Measurements from ENCODE around the gene COL20A1. TPM values are rescaled to one million over a fixed set of nuclear protein-coding genes. Genes with fewer than 3 reads are reported as not detected.

Gene COL20A1
- total and polyA plus RNA-seq, 7 experiments from 2014 or later: 0.08 TPM; not detected in 6

DNA sequence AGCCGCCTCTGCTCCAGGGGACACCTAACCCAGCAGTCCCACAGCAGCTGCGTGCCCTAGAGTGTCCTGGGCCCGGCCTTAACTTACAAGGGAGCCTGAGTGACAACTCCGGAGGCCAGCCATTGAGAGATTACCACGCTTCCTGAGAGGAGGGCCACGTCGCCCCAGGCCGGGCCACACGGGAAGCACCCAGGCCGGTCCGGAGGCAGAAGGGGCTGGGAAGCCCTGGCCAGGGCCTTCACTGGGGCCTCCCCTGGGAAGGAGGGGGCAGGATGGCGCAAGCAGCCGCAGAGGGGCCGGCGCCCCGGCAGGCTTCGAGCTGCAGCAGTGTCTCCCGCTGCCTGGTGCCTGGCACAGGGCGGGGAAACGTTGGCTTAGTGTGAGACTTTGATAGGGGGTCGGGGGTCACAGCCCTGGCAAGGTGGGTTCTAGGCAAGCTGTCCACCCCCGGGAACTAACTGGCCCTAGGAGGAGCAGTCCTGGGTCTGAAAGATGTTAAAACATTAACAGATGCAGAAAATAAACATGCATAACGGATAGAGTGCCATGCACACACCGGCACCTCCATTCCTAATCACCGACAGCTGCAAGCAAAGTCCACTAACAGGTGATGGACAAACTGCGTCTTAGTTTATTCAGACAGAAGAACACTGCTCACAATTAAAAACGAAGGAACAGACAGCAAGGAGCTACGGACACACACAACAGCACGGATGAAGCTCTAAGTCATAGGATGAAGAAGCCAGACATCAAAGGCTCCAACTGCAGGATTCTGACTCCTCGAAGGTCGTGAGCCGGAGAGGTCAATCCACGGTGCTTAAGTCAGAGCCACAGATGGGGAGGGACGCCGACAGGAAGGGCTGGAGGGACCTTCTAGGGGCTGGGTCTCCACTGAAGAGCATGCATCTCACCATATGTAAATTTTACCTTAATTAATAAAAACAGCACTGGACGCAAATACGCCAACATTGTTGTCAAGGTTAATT, 50.8 kb downstream of the COL20A1 start:
- CTCF ChIA-PET: no interaction called here
- H3K36me3 ChIP-seq (ENCODE audit: control insufficient read depth in 2 of 3, insufficient read depth in 3 of 3, low read length in 3 of 3): no peaks in the 10 kb centered on the region
- no peaks in the 10 kb centered on the region for H3K27me3 ChIP-seq (ENCODE audit: control insufficient read depth in 2 of 2, insufficient read depth in 2 of 2, low read length in 2 of 2)
- intact Hi-C loops (cut with micrococcal nuclease): no loop called here
- no peak overlapping the region for H3K4me3 ChIP-seq (ENCODE audit: low read length)
- Mint-ChIP-seq H3K27ac (no peak overlapping the region), H3K9me3 (peaks cover 0 to 19% (median 1%) of the 10 kb centered on the region in 11 donors), H3K27me3 (peaks cover 0 to 16% (median 16%) of the 10 kb centered on the region in 5 donors), H3K4me1 (no peaks in the 10 kb centered on the region), H3K36me3 (no peaks in the 10 kb centered on the region), H3K4me3 (no peak overlapping the region)
- H3K27ac ChIP-seq (ENCODE audit: low read depth, low read length): no peak overlapping the region
- no peaks in the 10 kb centered on the region for H3K4me1 ChIP-seq (ENCODE audit: control insufficient read depth in 2 of 2, insufficient read depth in 2 of 2, low read length in 2 of 2)
- ATAC-seq (no peak), DNase-seq (no peak)
- POLR2A ChIA-PET: no interaction called here
- H3K9me3 ChIP-seq (ENCODE audit: control insufficient read depth in 2 of 3, low read length in 3 of 3): no peaks in the 10 kb centered on the region

DNA sequence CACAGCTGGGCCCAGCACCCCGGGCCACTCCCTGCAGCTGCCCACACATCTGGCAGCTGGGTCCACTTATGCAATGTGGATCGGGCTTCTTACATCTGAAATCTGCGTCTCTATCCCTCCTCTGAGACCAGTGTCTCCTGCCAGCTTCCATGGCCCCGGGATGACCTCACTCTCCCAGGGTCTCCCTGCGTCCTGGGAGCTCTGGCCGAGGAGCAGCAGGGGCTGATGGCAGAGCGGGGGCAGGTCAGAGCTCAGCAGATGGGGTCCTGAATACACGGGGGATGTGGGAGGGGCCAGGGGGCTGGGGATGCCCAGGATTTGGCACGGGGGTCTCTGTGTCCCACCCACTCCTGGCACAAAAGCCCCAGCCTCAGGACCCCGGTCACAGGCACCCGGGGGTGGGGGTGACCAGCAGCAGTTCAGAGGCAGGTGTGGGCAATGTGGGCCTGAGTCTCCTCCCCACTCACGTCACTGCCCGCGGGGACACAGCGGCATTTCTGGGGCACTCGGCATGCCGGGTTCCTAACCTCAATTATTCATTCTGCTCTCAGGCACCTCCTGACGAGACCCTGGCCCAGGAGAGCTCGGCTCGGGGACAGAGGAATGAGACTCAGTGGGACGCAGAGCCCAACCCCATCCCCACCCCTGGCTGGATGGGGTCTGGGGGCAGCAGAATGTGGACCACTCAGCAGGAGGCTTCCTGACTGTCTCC, 51.8 kb downstream of the COL20A1 start:
- CTCF ChIA-PET: no interaction called here
- Histone ChIP-seq H3K27me3 (ENCODE audit: control insufficient read depth in 2 of 2, insufficient read depth in 2 of 2, low read length in 2 of 2) (no peaks in the 10 kb centered on the region), H3K4me3 (ENCODE audit: low read length) (no peak overlapping the region), H3K9me3 (ENCODE audit: control insufficient read depth in 2 of 3, low read length in 3 of 3) (no peaks in the 10 kb centered on the region), H3K36me3 (ENCODE audit: control insufficient read depth in 2 of 3, insufficient read depth in 3 of 3, low read length in 3 of 3) (no peaks in the 10 kb centered on the region), H3K4me1 (ENCODE audit: control insufficient read depth in 2 of 2, insufficient read depth in 2 of 2, low read length in 2 of 2) (no peaks in the 10 kb centered on the region), H3K27ac (ENCODE audit: low read depth, low read length) (no peak overlapping the region)
- POLR2A ChIA-PET: no interaction called here
- Mint-ChIP-seq H3K36me3 (no peaks in the 10 kb centered on the region), H3K27me3 (peaks cover 0 to 16% (median 10%) of the 10 kb centered on the region in 5 donors), H3K4me1 (no peaks in the 10 kb centered on the region), H3K4me3 (no peak overlapping the region), H3K27ac (no peak overlapping the region), H3K9me3 (peaks cover 0 to 12% (median 0%) of the 10 kb centered on the region in 11 donors)
- DNase-seq: no peak
- ATAC-seq: no peak
- intact Hi-C loops (cut with micrococcal nuclease): no loop called here

DNA sequence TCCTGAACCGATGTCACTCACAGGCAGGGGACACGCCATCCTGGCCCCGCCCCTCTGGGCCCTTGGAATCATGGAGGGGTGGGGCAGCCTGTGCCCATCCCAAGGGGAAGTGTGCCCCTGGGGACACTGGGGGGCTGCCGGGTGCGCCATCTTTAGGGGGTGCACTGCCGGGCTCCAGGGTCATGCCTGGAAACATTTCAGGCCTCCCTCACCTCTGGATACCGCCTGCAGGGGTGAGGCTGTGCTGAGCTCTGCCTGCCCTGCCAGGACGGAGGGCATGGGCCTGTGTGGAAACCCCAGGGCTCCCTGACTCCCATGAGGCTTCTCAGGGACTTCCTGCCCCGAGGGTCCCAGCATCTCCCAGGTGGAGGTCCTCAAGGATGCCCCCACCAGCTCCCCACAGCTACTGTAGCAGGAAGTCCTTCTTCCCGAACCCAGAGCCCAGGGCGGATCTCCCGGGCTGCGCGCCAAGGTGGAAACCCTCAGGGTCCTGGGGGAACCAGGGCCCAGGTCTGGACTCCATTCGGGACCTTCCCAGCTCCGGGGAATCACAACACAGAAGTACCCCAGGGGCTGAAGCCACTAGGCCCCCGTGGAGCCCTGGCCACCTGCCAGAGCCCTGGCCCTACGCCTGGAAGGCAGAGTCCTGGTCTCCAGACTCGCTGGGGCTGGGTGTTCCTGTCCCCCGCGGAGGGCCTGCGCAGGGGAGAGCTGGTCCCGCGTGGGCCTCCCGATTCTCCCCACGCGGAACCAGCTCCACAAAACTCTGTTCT, 52.5 kb downstream of the COL20A1 start:
- H3K27ac Mint-ChIP-seq: no peak overlapping the region
- ChIA-PET POLR2A (no interaction called here), CTCF (no interaction called here)
- Histone ChIP-seq H3K9me3 (ENCODE audit: control insufficient read depth in 2 of 3, low read length in 3 of 3) (no peaks in the 10 kb centered on the region), H3K27me3 (ENCODE audit: control insufficient read depth in 2 of 2, insufficient read depth in 2 of 2, low read length in 2 of 2) (no peaks in the 10 kb centered on the region), H3K27ac (ENCODE audit: low read depth, low read length) (no peak overlapping the region), H3K36me3 (ENCODE audit: control insufficient read depth in 2 of 3, insufficient read depth in 3 of 3, low read length in 3 of 3) (no peaks in the 10 kb centered on the region), H3K4me3 (ENCODE audit: low read length) (no peak overlapping the region), H3K4me1 (ENCODE audit: control insufficient read depth in 2 of 2, insufficient read depth in 2 of 2, low read length in 2 of 2) (no peaks in the 10 kb centered on the region)
- peaks cover 0 to 3% (median 0%) of the 10 kb centered on the region in 5 donors for H3K36me3 Mint-ChIP-seq
- no peaks in the 10 kb centered on the region for H3K4me1 Mint-ChIP-seq
- intact Hi-C loops (cut with micrococcal nuclease): no loop called here
- no peak overlapping the region for H3K4me3 Mint-ChIP-seq
- peaks cover 0 to 16% (median 10%) of the 10 kb centered on the region in 5 donors for H3K27me3 Mint-ChIP-seq
- DNase-seq (no peak), ATAC-seq (no peak)
- H3K9me3 Mint-ChIP-seq: peaks cover 0 to 9% (median 0%) of the 10 kb centered on the region in 11 donors

DNA sequence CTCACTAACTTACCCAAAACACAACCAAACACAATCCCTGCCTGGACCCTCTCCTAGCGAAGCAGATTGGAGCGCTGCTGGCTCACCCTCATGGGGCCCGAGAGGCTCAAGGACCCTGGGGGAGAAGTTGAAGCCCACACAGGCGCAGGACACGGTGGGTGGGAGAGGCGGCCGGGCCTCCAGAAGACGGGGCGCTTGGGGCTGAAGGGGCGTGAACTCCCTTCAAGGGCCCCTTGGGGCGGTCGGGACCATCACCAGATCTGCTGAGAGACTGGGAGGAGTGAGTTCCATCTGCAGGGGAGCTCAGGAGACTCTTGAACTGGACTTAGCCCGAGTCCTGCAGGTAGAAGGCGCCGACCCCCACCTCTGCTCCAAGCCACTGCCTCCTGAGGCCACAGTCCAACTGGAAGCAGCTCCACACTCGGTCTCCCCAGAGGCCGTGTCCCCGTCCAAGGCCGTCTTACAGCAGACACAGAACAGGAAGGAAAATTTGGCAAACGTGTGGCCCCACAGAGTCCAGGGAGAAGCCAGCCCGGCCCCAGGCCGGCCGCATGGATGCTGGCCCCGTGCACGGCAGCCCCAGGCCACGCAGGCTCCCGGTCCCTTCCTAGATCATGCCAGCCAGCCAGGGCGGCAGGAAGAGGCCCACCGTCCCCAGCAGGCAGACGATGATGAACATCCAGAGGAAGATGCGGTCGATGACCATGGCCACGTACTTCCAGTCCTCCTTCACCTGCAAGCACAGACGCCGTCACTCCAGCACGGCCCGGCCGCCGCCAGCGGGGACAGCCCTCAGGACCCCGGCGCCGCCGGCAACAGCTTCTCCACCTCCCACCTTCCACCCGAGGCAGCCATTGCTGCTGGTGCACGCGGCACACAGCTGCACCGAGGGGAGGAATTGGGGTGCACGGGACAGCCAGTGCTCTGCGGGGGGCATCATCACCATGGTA, 53.4 kb downstream of the COL20A1 start:
- Histone ChIP-seq H3K27me3 (ENCODE audit: control insufficient read depth in 2 of 2, insufficient read depth in 2 of 2, low read length in 2 of 2) (no peaks in the 10 kb centered on the region), H3K4me3 (ENCODE audit: low read length) (no peak overlapping the region), H3K4me1 (ENCODE audit: control insufficient read depth in 2 of 2, insufficient read depth in 2 of 2, low read length in 2 of 2) (no peaks in the 10 kb centered on the region), H3K36me3 (ENCODE audit: control insufficient read depth in 2 of 3, insufficient read depth in 3 of 3, low read length in 3 of 3) (no peaks in the 10 kb centered on the region), H3K27ac (ENCODE audit: low read depth, low read length) (no peak overlapping the region), H3K9me3 (ENCODE audit: control insufficient read depth in 2 of 3, low read length in 3 of 3) (no peaks in the 10 kb centered on the region)
- H3K27me3 Mint-ChIP-seq: peaks cover 0 to 9% (median 8%) of the 10 kb centered on the region in 5 donors
- H3K4me3 Mint-ChIP-seq: no peak overlapping the region
- no peaks in the 10 kb centered on the region for H3K4me1 Mint-ChIP-seq
- intact Hi-C loops (cut with micrococcal nuclease): no loop called here
- ChIA-PET CTCF (interaction anchor here (0.6 kb wide), 1 partner anchor 52 kb away, joined by 5 read pairs; no protein-coding TSS in a partner anchor), POLR2A (no interaction called here)
- H3K36me3 Mint-ChIP-seq: peaks cover 0 to 3% (median 0%) of the 10 kb centered on the region in 5 donors
- H3K9me3 Mint-ChIP-seq: peaks cover 0 to 12% (median 0%) of the 10 kb centered on the region in 11 donors
- ATAC-seq (no peak), DNase-seq (no peak)
- no peak overlapping the region for H3K27ac Mint-ChIP-seq

DNA sequence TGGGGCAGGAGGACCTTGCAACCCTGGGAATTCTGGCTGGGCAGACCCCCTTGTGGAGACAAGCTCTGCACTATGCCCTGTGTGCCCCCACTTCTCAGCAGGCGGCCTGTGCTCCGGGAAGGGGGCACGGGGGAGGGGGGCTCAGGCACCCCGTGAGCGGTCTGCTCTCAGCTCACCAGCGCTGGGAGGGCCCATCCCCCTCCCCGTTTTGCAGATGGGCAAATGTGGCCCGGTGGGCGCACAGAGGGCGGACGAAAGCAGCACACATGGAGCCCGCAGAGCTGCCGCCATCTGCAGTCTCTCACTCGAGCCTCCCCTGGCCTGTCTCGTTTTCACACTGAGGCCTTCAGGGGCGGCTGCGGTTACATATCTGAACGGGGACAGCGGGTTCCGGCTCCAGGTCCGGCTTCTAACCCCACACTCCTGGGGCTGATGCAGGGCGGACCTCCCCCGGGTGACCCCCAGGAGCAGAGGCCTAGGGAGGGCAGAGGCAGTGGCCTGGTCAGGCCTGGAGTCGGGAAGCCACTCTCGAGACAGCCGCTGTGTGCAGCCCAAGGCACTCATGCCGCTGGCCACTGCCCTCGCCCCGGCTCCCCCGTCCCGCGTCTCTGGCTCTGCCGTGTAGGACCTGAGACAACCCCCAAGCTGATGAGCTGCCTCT, 54.2 kb downstream of the COL20A1 start:
- intact Hi-C loops (cut with micrococcal nuclease): no loop called here
- Mint-ChIP-seq H3K4me1 (no peaks in the 10 kb centered on the region), H3K27ac (no peak overlapping the region), H3K27me3 (peaks cover 0 to 3% (median 2%) of the 10 kb centered on the region in 5 donors), H3K36me3 (peaks cover 0 to 3% (median 0%) of the 10 kb centered on the region in 5 donors), H3K9me3 (peaks cover 0 to 12% (median 0%) of the 10 kb centered on the region in 11 donors), H3K4me3 (no peak overlapping the region)
- POLR2A ChIA-PET: no interaction called here
- Histone ChIP-seq H3K9me3 (ENCODE audit: control insufficient read depth in 2 of 3, low read length in 3 of 3) (no peaks in the 10 kb centered on the region), H3K27ac (ENCODE audit: low read depth, low read length) (no peak overlapping the region), H3K27me3 (ENCODE audit: control insufficient read depth in 2 of 2, insufficient read depth in 2 of 2, low read length in 2 of 2) (no peaks in the 10 kb centered on the region), H3K4me1 (ENCODE audit: control insufficient read depth in 2 of 2, insufficient read depth in 2 of 2, low read length in 2 of 2) (no peaks in the 10 kb centered on the region), H3K4me3 (ENCODE audit: low read length) (no peak overlapping the region), H3K36me3 (ENCODE audit: control insufficient read depth in 2 of 3, insufficient read depth in 3 of 3, low read length in 3 of 3) (no peaks in the 10 kb centered on the region)
- DNase-seq (no peak), ATAC-seq (no peak)
- CTCF ChIA-PET: no interaction called here

All from naive thymus-derived CD4-positive, alpha-beta T cell (primary cell).